D721Med (cell line): ENCODE results near the gene TMC6.

Source experiments
- DNase-seq: peaks from one replicate; pipeline ENCODE4 v3.0.0; 2011; ENCODE audit warnings: low spot score; ENCODE audit not compliant: insufficient read length
- FAIRE-seq: peaks from 2 replicates; lab custom pipeline; 2011; peaks lifted over from hg19 to GRCh38; lab: Jason Lieb, UNC
- TF ChIP-seq, protein P1 (sequence below): IDR thresholded peaks from 2 replicates; pipeline ENCODE4 v1.5.1; 2012; ENCODE audit warnings: mild to moderate bottlenecking, control low read depth; ENCODE audit not compliant: insufficient read depth; ENCODE audit errors: missing control alignments

Gene TMC6

GRCh38 chr17:78147315-78147998 lies 18.9 kb upstream of the TMC6 start:
- DNase-seq: no peak
- FAIRE-seq: no peak
- TF ChIP-seq, protein P1, sequence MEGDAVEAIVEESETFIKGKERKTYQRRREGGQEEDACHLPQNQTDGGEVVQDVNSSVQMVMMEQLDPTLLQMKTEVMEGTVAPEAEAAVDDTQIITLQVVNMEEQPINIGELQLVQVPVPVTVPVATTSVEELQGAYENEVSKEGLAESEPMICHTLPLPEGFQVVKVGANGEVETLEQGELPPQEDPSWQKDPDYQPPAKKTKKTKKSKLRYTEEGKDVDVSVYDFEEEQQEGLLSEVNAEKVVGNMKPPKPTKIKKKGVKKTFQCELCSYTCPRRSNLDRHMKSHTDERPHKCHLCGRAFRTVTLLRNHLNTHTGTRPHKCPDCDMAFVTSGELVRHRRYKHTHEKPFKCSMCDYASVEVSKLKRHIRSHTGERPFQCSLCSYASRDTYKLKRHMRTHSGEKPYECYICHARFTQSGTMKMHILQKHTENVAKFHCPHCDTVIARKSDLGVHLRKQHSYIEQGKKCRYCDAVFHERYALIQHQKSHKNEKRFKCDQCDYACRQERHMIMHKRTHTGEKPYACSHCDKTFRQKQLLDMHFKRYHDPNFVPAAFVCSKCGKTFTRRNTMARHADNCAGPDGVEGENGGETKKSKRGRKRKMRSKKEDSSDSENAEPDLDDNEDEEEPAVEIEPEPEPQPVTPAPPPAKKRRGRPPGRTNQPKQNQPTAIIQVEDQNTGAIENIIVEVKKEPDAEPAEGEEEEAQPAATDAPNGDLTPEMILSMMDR: no peak

GRCh38 chr17:78146881-78147280 lies 18.3 kb upstream of the TMC6 start:
- no peak for FAIRE-seq
- DNase-seq: no peak

DNA sequence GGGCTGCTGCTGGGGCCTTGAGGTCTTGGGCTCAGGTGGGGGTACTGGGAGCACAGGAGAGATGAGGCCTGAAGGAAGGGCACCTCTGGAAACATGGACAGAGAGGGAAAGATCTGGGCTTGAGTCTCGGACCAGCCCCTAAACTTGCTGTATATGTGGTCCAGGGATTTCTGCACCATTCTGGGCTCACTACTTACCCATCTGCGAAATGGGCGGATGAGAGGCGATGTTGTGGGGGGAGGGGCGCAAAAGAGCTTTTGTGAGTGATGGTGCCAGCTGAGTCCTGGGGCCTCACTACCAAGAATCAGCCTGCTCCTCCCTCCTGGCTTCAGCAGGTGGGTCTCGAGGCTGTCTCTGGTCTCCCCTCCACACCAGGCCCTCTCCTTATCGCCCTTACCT lies 17.9 kb upstream of the TMC6 start:
- FAIRE-seq: no peak
- no peak for DNase-seq
- TF ChIP-seq, protein P1: no peak

More at GRCh38 chr17:78146881-78147280, 18.3 kb upstream of the TMC6 start:
- TF ChIP-seq, protein P1: no peak

DNA sequence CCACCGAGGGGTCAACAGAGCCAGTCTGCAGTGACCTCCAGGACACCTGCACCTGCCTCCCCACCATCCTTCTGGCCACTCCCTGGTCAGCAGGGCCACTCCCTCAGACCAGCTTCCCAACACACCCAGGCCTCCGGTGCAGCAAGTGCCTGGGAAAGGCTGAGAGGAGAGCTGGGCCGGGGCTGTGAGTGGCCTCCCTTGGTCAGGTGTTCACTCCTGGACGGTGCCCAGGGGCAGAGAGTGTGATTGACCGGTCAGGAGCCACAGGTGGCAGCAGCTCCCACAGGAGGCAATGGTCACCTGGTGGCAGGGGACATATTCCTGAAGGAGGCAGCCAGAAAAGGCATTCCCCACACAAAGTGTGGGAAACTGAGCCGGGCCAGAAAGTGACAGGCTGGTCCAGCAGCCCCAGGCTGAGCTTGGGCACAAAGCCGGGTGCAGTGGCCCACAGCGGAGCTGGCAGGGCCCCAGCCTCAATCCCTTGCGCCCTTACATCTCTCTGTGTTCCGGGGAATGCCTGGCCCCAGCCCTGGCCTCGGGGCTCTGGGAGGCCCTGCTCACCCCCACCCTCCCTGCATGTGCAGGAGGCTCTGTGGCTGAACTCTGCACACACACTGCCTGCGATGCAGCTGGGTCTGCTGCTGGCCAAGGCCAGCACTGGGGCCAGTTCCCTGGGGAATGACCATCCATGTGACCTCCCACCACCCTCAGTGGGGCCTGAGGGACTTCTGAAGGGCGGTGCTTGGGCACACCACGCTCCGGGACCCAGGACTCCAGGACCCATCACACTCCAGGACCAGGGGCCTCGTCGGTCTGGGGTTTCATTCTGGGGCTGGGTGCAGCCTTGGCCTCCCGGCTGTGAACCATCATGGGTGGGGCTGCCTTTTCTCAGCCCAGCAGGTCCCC lies 16.4 kb upstream of the TMC6 start:
- no peak for DNase-seq
- TF ChIP-seq, protein P1: no peak
- no peak for FAIRE-seq

- DNase-seq: no peak
- TF ChIP-seq, protein P1: no peak
- no peak for FAIRE-seq
Measured at GRCh38 chr17:78144147-78144719, 15.7 kb upstream of the TMC6 start.

DNA sequence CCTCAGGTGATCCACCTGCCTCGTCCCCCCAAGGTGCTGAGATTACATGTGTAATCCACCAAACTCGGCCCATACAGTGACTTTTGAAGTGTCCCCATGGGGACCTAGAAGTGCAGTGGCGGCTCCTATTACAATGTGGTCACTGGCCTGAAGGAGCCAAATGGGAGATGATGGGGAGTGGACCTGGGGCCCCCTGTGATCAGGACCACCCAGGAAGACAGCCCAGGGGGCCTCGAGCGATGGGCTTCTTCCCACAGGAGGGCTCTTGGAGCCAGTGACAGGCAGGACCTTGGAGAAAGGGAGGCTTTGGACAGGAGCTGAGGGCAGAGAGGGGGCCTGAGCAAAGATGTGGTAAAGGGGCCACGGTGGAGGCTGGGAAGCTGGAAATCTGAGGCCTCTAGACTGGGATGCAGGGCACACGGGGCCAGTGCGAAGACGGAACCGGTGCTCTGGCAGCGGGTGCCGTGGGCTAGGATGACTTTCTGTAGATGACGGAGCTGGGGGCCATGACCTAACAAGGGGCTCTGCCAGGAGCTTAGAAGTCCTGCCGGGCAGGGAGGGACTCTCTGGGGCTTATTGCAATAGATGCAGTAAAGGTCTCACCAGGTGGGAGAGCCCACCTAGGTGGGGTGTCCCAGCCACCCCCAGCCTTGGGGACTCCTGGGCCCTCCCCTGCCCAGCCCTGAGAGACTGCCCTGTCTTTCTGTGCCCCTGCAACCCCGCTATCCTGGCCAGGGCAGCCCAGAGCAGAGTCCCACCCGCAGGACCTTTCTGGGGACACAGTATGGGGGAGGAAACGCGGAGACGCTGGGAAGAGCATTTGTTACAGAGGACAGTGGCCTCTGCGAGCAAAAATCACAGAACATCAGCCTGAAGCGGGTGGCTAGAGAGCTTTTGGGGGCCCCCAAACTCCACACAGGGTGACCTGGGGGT lies 14.9 kb upstream of the TMC6 start:
- no peak for DNase-seq
- FAIRE-seq: no peak
- TF ChIP-seq, protein P1: no peak
